H9 (cell line): Measurements from ENCODE around the gene IDNK. TPM values are rescaled to one million over a fixed set of nuclear protein-coding genes. Genes with fewer than 3 reads are reported as not detected.

Source experiments
- DNase-seq: peaks from one replicate; pipeline ENCODE4 v3.0.0-alpha.2; 2017
- H2AFZ ChIP-seq: one replicate; pipeline ENCODE4 v1.6.1; 2013; ENCODE audit warnings: mild to moderate bottlenecking, low read length, control low read depth, moderate library complexity
- H2AK5ac ChIP-seq: 2 replicates; pipeline ENCODE4 v1.6.1; 2013; ENCODE audit warnings: low read length, control low read depth, mixed read lengths; ENCODE audit not compliant: insufficient read length
- H2BK120ac ChIP-seq: one replicate; pipeline ENCODE4 v1.6.1; 2013; ENCODE audit warnings: low read depth, mild to moderate bottlenecking, low read length, control low read depth, inconsistent platforms; ENCODE audit not compliant: poor library complexity, severe bottlenecking
- H2BK12ac ChIP-seq: 2 replicates; pipeline ENCODE4 v1.6.1; 2013; ENCODE audit warnings: low read length, control low read depth, mixed read lengths, low read depth; ENCODE audit not compliant: insufficient read length
- H2BK15ac ChIP-seq: 2 replicates; pipeline ENCODE4 v1.6.1; 2013; ENCODE audit warnings: low read depth, low read length, control low read depth
- H2BK20ac ChIP-seq: one replicate; pipeline ENCODE4 v1.6.1; 2013; ENCODE audit warnings: low read depth, mild to moderate bottlenecking, low read length, control low read depth, inconsistent platforms; ENCODE audit not compliant: poor library complexity, severe bottlenecking
- H2BK5ac ChIP-seq: 2 replicates; pipeline ENCODE4 v1.6.1; 2013; ENCODE audit warnings: low read length, control low read depth, mixed read lengths; ENCODE audit not compliant: insufficient read length
- H3K14ac ChIP-seq: 2 replicates; pipeline ENCODE4 v1.6.1; 2013; ENCODE audit warnings: low read length, control low read depth; ENCODE audit not compliant: insufficient read depth
- H3K18ac ChIP-seq: 2 replicates; pipeline ENCODE4 v1.6.1; 2013; ENCODE audit warnings: low read depth, mild to moderate bottlenecking, mixed read lengths, low read length, control low read depth; ENCODE audit not compliant: insufficient read length
- H3K23ac ChIP-seq: 2 replicates; pipeline ENCODE4 v1.6.1; 2013; ENCODE audit warnings: low read length, control low read depth, mixed read lengths, low read depth; ENCODE audit not compliant: insufficient read length
- H3K23me2 ChIP-seq: 2 replicates; pipeline ENCODE4 v1.6.1; 2013; ENCODE audit warnings: low read depth, mild to moderate bottlenecking, mixed read lengths, low read length, control low read depth; ENCODE audit not compliant: insufficient read length, poor library complexity, severe bottlenecking
- H3K27ac ChIP-seq: 2 replicates; pipeline ENCODE4 v1.5.1; 2013; ENCODE audit warnings: low read length, control low read depth, mixed read lengths, low read depth; ENCODE audit not compliant: insufficient read length
- H3K27me3 ChIP-seq: 2 replicates; pipeline ENCODE4 v1.6.1; 2013; ENCODE audit warnings: low read length, control low read depth, inconsistent platforms; ENCODE audit not compliant: insufficient read depth
- H3K4ac ChIP-seq: 2 replicates; pipeline ENCODE4 v1.6.1; 2013; ENCODE audit warnings: low read depth, mild to moderate bottlenecking, control low read depth, inconsistent platforms, low read length, moderate library complexity
- H3K4me1 ChIP-seq: 2 replicates; pipeline ENCODE4 v1.6.1; 2013; ENCODE audit warnings: low read length, control low read depth, inconsistent platforms; ENCODE audit not compliant: insufficient read depth
- H3K4me2 ChIP-seq: 2 replicates; pipeline ENCODE4 v1.6.1; 2013; ENCODE audit warnings: low read length, control low read depth, mixed read lengths; ENCODE audit not compliant: insufficient read length, insufficient read depth
- H3K56ac ChIP-seq: 2 replicates; pipeline ENCODE4 v1.6.1; 2013; ENCODE audit warnings: low read depth, mild to moderate bottlenecking, mixed read lengths, low read length, control low read depth; ENCODE audit not compliant: insufficient read length
- H3K79me1 ChIP-seq: 2 replicates; pipeline ENCODE4 v1.6.1; 2013; ENCODE audit warnings: low read depth, mild to moderate bottlenecking, moderate library complexity, low read length, control low read depth, inconsistent platforms; ENCODE audit not compliant: insufficient read depth, poor library complexity, severe bottlenecking
- H3K79me2 ChIP-seq: 2 replicates; pipeline ENCODE4 v1.6.1; 2013; ENCODE audit warnings: low read length, control low read depth, inconsistent platforms; ENCODE audit not compliant: insufficient read depth
- H3K9ac ChIP-seq: 2 replicates; pipeline ENCODE4 v1.6.1; 2013; ENCODE audit warnings: low read length, control low read depth, mixed read lengths; ENCODE audit not compliant: insufficient read length; ENCODE audit errors: extremely low read depth
- H3K9me3 ChIP-seq: one replicate; pipeline ENCODE4 v1.6.1; 2013; ENCODE audit warnings: low read depth, low read length, inconsistent platforms; ENCODE audit not compliant: control insufficient read depth
- H3T11ph ChIP-seq: one replicate; pipeline ENCODE4 v1.6.1; 2013; ENCODE audit warnings: mild to moderate bottlenecking, low read length, control low read depth, inconsistent platforms
- H4K20me1 ChIP-seq: one replicate; pipeline ENCODE4 v1.6.1; 2013; ENCODE audit not compliant: control insufficient read depth, insufficient read length, insufficient read depth
- H4K5ac ChIP-seq: 2 replicates; pipeline ENCODE4 v1.6.1; 2013; ENCODE audit warnings: low read depth, mild to moderate bottlenecking, mixed read lengths, low read length, control low read depth; ENCODE audit not compliant: insufficient read length
- H4K8ac ChIP-seq: replicated peaks from 2 replicates; pipeline ENCODE4 v1.6.1; 2013; ENCODE audit warnings: low read length, control low read depth, mixed read lengths, low read depth; ENCODE audit not compliant: insufficient read length
- H4K91ac ChIP-seq: 2 replicates; pipeline ENCODE4 v1.6.1; 2013; ENCODE audit warnings: low read depth, mild to moderate bottlenecking, moderate library complexity, mixed read lengths, low read length, control low read depth; ENCODE audit not compliant: insufficient read length
- H3K27ac Mint-ChIP-seq, 3 experiments: 2 replicates in 2 of 3; 3 replicates in 1 of 3; pipeline ENCODE4 v1.8.0; 2020 to 2021; ENCODE audit warnings: mixed read lengths in 3 of 3, mild to moderate bottlenecking in 1 of 3, moderate library complexity in 1 of 3
- H3K27me3 Mint-ChIP-seq: 2 replicates; pipeline ENCODE4 v1.8.0; 2021; ENCODE audit warnings: low read depth, mild to moderate bottlenecking, moderate library complexity, mixed read lengths
- H3K36me3 Mint-ChIP-seq, 3 experiments: 2 replicates in 2 of 3; 3 replicates in 1 of 3; pipeline ENCODE4 v1.8.0; 2020 to 2021; ENCODE audit warnings: low read depth in 3 of 3, mixed read lengths in 3 of 3; ENCODE audit not compliant: insufficient read depth in 1 of 3
- H3K4me1 Mint-ChIP-seq, 2 experiments: 2 replicates each; pipeline ENCODE4 v1.8.0; 2020; ENCODE audit warnings: mixed read lengths in 2 of 2
- H3K4me3 Mint-ChIP-seq, 2 experiments: 2 replicates in 1 of 2; 3 replicates in 1 of 2; pipeline ENCODE4 v1.8.0; 2020 to 2021; ENCODE audit warnings: mild to moderate bottlenecking in 2 of 2, mixed read lengths in 2 of 2, moderate library complexity in 1 of 2
- H3K9me3 Mint-ChIP-seq, 2 experiments: 2 replicates in 1 of 2; 3 replicates in 1 of 2; pipeline ENCODE4 v1.8.0; 2020; ENCODE audit warnings: mild to moderate bottlenecking in 2 of 2, mixed read lengths in 2 of 2, moderate library complexity in 1 of 2
- CTCF ChIP-seq: fragments of 200-600 bp; sonication (generic); conservative IDR thresholded peaks from 3 replicates; pipeline ENCODE4 v1.8.0; 2021; ENCODE audit warnings: antibody characterized with exemption, mild to moderate bottlenecking
- WGBS: extraction: QIAGEN DNeasy Blood & Tissue Kit; methylation state at CpG from one replicate; pipeline ENCODE4 v1.1.7; 2013; ENCODE audit warnings: missing lambda C conversion rate, low lambda C conversion rate, mixed read lengths; ENCODE audit not compliant: insufficient read length; ENCODE audit errors: extremely low coverage; 5-methylcytosine and 5-hydroxymethylcytosine counted together
- total RNA-seq: library from RNA; stranded (reverse); gene quantifications from 2 replicates; pipeline ENCODE4 v1.2.1, GENCODE V29; 2021

IDNK gene
- total RNA-seq, 1 experiment from 2014 or later = 1.4 TPM

GRCh38 chr9:83669067-83669466 is 46.1 kb downstream of the IDNK start:
- no peak overlapping the region for H3K14ac ChIP-seq
- no peak overlapping the region for H2BK120ac ChIP-seq
- H3K4me3 Mint-ChIP-seq = no peak overlapping the region
- no peak overlapping the region for H3K23ac ChIP-seq
- H3K4me1 Mint-ChIP-seq = no peaks in the 10 kb centered on the region
- H3K23me2 ChIP-seq = no peaks in the 10 kb centered on the region
- no peak overlapping the region for H3K27ac Mint-ChIP-seq
- H3K27me3 ChIP-seq = no peaks in the 10 kb centered on the region
- no peak overlapping the region for H4K5ac ChIP-seq
- H3T11ph ChIP-seq = no peak overlapping the region
- no peak overlapping the region for H2AFZ ChIP-seq
- H3K9me3 ChIP-seq = no peaks in the 10 kb centered on the region
- H2AK5ac ChIP-seq = no peak overlapping the region
- no peaks in the 10 kb centered on the region for H3K4me1 ChIP-seq
- no peak overlapping the region for H3K9ac ChIP-seq
- H2BK12ac ChIP-seq = no peak overlapping the region
- H2BK15ac ChIP-seq = no peak overlapping the region
- H2BK20ac ChIP-seq = no peak overlapping the region
- H4K8ac ChIP-seq = no peak overlapping the region
- no peaks in the 10 kb centered on the region for H4K20me1 ChIP-seq
- H2BK5ac ChIP-seq = no peak overlapping the region
- H3K18ac ChIP-seq = no peak overlapping the region
- TF ChIP-seq CTCF = no peak
- peaks cover 4% of the 10 kb centered on the region for H3K79me1 ChIP-seq
- H3K36me3 Mint-ChIP-seq = peaks cover 17 to 69% (median 64%) of the 10 kb centered on the region in 3 experiments; a peak in 6 of 7 replicates
- H3K9me3 Mint-ChIP-seq = no peaks in the 10 kb centered on the region
- WGBS = no CpG with 5 or more reads among the region's 1 CpG
- H3K27ac ChIP-seq = no peak overlapping the region
- no peak overlapping the region for H3K56ac ChIP-seq
- H4K91ac ChIP-seq = no peak overlapping the region
- no peaks in the 10 kb centered on the region for H3K79me2 ChIP-seq
- no peaks in the 10 kb centered on the region for H3K27me3 Mint-ChIP-seq
- H3K4ac ChIP-seq = no peak overlapping the region
- H3K4me2 ChIP-seq = no peak overlapping the region
- no peak for DNase-seq
